TTC549 (cell line): ENCODE measurements around the gene ADH4.

Experiments
- FAIRE-seq: peaks from 2 replicates; lab custom pipeline; 2012; peaks lifted over from hg19 to GRCh38; lab: Jason Lieb, UNC

The ADH4 gene

DNA sequence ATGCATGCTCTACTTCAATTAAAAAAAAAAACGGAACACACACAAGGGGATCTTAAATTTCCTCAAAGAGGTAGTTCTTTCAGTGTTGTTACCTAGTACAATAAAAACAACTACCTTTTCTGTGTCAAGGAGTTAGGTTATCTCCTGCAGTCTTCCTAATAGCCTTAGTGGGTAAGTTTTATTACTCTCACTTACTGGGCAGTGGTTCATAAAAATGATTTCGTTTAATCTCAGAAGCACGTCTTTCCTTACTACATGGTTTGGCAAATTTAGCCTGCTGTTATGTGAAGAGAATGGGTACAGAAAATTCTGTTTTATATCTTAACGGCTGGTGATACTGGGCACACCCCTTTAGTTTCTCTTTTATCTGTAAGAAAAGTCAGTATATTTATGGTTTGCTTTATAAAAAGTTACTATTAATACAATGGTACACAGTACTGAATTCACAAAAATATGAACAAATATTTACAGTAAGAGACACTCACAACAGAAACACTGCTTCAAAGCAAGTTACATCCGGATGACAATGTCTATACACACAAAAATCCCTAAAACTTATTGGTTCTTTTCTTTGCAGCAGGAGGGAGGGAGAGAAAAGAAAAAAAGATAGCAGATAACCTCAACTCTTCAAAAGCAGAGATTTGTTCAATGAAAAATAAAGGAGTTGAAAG, 64.3 kb downstream of the ADH4 start:
- FAIRE-seq = no peak

DNA sequence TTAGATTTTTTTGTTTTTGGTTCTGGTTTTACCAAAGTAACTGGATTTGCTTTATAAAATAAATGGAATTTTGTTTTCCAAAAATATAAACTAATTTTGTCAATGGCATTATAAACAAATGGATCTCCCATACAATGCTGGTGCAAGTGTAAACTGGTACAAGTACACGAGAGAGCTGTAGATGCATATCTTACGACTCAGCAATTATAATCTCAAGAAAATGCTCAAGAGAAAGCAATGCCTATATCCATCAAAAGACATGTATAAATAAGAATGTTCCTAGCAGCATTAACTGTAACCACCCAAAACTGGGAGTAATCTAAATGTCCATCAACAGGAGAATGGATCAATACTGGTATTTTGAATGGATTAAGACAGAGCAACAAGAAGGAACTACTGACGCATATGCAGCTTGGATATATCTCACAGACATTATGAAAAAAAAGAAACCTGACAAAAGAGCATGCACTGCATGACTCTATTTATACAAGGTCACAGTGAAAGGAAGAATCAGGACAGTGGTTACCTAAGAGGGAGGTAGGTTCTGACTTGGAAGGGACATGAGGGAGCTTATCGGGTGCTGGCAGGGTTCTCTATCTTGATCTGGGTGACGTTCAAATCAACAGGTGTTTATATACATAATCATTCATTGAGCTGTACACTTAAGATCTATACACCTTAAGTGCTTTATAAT, 65.0 kb downstream of the ADH4 start:
- FAIRE-seq = no peak

DNA sequence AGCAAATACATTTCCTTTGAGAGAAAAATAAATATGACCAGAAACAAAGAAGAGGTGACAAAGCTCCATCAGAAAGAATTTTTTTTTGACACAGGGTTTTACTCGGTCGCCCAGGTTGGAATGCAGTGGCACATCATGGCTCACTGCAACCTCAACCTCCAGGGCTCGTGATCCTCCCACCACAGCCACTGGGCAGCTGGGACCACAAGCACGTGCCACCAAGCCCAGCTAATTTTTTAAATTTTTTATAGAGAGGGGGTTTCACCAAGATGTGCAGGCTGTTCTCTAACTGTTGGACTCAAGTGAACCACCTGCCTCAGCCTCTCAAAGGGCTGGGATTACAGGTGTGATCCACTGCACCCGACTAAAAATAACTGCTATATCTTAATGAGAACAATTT, 65.8 kb downstream of the ADH4 start:
- FAIRE-seq = no peak

DNA sequence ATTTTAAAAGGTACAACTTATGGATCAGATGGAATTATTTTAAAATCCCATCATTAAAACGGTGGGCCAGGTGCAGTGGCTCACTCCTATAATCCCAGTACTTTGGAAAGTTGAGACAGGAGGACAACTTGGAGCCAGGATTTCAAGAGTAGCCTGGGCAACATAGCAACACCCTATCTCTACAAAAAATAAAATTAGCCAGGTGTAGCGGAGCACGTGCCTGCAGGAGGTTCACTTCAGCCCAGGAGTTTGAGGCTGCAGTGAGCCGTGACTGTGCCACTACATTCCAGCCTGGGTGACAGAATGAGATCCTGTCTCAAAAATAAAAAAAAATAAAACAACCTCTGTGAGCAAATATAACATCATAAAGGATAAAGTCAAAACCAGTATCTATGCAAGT, 66.9 kb downstream of the ADH4 start:
- no peak for FAIRE-seq

DNA sequence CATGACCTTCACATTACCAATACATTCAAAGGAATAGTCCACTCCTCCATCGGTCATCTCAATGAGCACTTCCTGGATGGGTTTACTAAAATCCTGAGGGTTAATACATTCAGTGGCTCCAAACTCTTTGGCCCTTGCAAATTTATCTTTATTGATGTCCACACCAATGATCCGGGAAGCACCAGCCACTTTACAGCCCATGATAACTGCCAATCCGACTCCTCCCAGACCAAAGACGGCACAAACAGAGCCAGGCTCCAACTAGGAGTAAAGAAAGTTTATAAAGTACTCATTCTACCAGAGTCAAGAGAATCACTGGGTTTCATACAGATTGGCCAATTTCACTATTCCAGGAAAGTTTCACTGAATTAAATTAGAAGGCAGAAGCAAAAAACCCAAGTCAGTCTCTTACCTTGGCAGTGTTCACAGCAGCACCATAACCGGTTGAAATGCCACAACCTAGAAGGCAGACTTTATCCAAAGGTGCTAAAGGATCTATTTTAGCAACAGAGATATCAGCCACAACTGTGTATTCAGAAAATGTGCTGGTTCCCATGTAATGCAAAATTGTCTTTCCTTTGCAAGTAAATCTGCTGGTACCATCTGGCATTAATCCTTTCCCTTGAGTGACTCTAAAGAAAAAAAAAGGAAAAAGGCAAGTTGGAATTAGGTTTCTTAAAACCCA, 67.7 kb downstream of the ADH4 start:
- no peak for FAIRE-seq

DNA sequence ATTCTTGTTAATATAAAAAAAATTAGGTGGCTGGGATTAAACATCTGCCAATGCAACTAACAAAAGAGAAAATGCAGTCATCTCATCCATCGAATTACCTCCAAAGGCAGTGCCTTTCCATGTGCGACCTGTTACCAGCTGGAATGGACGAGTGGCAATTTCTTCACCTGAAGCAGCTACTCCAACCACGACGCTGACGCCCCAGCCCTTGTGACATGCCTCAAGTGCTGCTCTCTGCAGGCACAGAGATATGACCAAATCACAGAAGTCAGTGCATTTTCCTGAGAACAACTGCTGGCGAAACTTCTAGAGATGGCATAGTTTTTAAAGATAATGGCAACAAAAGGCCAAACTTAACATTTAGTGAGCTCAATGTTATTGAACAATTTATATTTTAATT, 69.3 kb downstream of the ADH4 start:
- no peak for FAIRE-seq
